Measurements from ENCODE around the gene TRIM61.
"Not testable (repeated sequence)": the region's sequence is repeated elsewhere in the genome, so short reads cannot be mapped to it uniquely, and the experiment has no call there.

Gene TRIM61

DNA sequence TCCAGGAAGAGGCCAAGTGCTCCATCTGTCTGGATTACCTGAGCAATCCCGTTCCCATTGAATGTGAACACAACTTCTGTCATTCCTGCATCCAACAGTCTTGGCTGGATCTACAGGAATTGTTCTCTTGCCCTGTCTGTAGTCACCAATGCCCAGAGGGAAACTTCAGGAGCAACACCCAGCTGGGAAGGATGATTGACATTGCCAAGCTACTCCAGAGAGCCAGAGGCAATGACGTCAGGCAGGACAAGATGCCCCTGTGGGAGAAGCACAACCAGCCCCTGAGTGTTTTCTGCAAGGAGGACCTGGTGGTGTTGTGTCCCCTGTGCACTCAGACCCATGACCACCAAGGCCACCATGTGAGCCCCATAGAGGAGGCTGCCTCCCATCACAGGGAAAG lies 33.0 kb upstream of the TRIM61 start:
- H3K27me3 Mint-ChIP-seq (ENCODE audit: low read depth) = peaks cover 4% of the 10 kb centered on the region
- no peaks in the 10 kb centered on the region for H3K4me1 Mint-ChIP-seq
- no peak overlapping the region for H3K27ac Mint-ChIP-seq
- no peaks in the 10 kb centered on the region for H3K36me3 Mint-ChIP-seq (ENCODE audit: low read depth)
- TF ChIP-seq, protein P1, sequence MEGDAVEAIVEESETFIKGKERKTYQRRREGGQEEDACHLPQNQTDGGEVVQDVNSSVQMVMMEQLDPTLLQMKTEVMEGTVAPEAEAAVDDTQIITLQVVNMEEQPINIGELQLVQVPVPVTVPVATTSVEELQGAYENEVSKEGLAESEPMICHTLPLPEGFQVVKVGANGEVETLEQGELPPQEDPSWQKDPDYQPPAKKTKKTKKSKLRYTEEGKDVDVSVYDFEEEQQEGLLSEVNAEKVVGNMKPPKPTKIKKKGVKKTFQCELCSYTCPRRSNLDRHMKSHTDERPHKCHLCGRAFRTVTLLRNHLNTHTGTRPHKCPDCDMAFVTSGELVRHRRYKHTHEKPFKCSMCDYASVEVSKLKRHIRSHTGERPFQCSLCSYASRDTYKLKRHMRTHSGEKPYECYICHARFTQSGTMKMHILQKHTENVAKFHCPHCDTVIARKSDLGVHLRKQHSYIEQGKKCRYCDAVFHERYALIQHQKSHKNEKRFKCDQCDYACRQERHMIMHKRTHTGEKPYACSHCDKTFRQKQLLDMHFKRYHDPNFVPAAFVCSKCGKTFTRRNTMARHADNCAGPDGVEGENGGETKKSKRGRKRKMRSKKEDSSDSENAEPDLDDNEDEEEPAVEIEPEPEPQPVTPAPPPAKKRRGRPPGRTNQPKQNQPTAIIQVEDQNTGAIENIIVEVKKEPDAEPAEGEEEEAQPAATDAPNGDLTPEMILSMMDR (IDR thresholded peaks at IDR 0.05; ENCODE audit: unreplicated experiment in 3 of 3) = no peak
- H3K9me3 Mint-ChIP-seq = no peaks in the 10 kb centered on the region
- H3K4me3 Mint-ChIP-seq = no peak overlapping the region

DNA sequence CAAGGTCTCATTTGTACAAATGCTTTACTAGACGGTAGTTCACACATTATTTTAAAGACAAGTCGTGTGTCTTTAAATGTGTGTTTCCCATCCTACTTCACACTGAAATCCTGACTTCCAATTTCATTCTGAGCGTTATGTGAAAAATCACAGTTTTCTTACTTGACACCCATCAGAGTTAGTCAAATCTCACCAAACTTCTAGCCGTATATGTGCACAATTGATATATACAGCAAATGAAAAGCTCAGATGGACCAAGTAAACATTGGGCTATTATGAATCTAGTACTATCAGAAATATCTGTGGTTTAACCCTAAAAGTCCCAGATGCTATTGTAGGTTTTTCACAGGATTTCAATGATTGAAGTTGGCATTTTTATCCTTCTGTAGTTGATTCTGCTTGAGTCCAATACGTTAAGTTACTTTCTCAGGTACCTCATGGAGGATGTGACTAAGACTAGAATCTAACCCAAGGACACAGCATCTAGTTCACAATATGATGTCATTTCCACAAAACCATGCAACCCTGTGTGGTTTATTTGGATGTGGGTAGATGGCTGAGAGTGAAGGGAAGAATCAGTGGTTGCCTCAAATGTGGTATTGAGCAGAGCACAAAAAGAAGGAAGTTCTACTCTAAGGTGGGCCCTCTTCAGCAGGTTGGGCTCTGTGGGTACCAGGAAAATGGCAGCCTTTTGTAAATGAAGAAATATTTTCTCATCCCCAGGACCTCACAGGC lies 32.2 kb upstream of the TRIM61 start:
- no peaks in the 10 kb centered on the region for H3K9me3 Mint-ChIP-seq
- no peaks in the 10 kb centered on the region for H3K4me1 Mint-ChIP-seq
- H3K27ac Mint-ChIP-seq = peak overlapping the region in 1 of 3 experiments; percentile 39
- H3K27me3 Mint-ChIP-seq (ENCODE audit: low read depth) = peaks cover 4% of the 10 kb centered on the region
- no peaks in the 10 kb centered on the region for H3K36me3 Mint-ChIP-seq (ENCODE audit: low read depth)
- TF ChIP-seq, protein P1 (IDR thresholded peaks at IDR 0.05; ENCODE audit: unreplicated experiment in 3 of 3) = no peak
- H3K4me3 Mint-ChIP-seq = no peak overlapping the region

DNA sequence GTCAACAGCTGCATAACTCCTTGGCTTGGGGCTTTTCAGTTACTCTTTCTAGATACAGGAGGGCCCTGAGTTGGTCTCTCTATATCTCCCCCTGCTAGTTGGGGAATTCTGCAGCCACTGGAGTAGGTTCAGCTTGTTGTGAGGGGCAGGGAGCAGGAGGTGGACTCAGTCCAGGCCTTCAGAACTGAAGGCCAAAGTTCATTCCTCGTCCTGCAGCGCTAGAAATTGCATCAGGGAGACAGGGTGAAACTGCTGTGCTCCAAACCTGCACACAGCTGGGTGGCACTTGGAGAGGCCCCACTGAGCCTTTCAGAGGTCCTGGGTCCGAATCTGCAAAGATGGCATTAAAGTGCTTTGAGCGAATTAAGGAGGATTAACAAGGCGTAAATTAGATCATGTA lies 29.4 kb upstream of the TRIM61 start:
- H3K4me1 Mint-ChIP-seq = no peaks in the 10 kb centered on the region
- TF ChIP-seq, protein P1 (IDR thresholded peaks at IDR 0.05; ENCODE audit: unreplicated experiment in 3 of 3) = no peak
- H3K9me3 Mint-ChIP-seq = no peaks in the 10 kb centered on the region
- peaks cover 4% of the 10 kb centered on the region for H3K27me3 Mint-ChIP-seq (ENCODE audit: low read depth)
- no peaks in the 10 kb centered on the region for H3K36me3 Mint-ChIP-seq (ENCODE audit: low read depth)
- peak overlapping the region in 1 of 3 experiments; percentile 77 for H3K27ac Mint-ChIP-seq
- H3K4me3 Mint-ChIP-seq = no peak overlapping the region

DNA sequence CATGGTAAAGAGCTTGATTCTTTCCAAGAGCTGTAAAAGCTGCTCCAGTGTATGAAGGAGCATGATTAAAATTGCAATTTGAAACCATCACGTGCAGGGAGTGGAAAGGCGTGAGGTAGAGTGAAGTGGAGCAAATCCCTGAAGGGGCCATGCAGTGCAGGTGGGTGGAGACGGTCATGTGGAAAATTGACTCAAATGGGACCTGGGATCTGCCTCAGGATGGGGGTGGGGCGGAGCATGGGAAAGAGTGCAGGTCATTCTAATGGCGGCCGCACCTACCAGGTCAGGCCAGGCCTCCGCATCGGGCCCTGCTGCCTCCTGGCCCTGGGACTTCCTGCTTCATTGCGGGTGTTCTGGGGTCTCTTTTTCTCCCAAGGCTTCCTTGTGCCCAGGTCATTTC lies 29.0 kb upstream of the TRIM61 start:
- TF ChIP-seq, protein P1 (IDR thresholded peaks at IDR 0.05; ENCODE audit: unreplicated experiment in 3 of 3) = no peak
- Mint-ChIP-seq H3K36me3 (ENCODE audit: low read depth) (no peaks in the 10 kb centered on the region), H3K27ac (peak overlapping the region in 2 of 3 experiments; percentile 2 to 77), H3K4me1 (no peaks in the 10 kb centered on the region), H3K27me3 (ENCODE audit: low read depth) (peaks cover 4% of the 10 kb centered on the region), H3K4me3 (no peak overlapping the region), H3K9me3 (no peaks in the 10 kb centered on the region)

DNA sequence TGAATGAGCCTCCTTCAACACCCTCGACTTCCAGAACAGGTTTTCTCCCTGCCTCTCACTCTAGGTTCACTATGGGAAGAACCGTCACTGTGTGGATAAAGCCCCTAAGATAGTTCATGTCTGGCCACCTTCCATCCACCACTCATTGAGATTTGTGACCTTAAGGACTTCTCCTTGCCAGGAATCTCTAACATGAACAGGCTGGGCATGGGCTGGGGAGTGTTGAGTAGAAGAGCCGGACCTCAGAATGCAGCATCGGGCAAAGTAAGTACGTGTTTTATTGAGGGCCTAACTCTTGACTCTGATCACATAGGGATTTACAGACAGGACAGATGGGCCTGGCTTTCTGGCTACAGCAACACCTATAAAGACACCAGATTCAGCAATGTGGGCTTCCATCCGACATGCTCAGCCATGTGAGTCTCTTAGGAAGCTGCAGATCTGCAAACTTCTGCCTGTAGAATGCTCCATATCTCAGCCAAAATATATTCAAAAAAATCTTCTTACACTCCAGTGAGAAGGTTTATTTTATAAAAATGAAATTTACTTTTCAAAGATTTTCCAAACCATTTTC lies 28.0 kb upstream of the TRIM61 start:
- Mint-ChIP-seq H3K27me3 (ENCODE audit: low read depth) (peaks cover 4% of the 10 kb centered on the region), H3K9me3 (no peaks in the 10 kb centered on the region), H3K36me3 (ENCODE audit: low read depth) (no peaks in the 10 kb centered on the region), H3K27ac (peak overlapping the region in 1 of 3 experiments; percentile 52), H3K4me1 (no peaks in the 10 kb centered on the region), H3K4me3 (no peak overlapping the region)
- TF ChIP-seq, protein P1 (IDR thresholded peaks at IDR 0.05; ENCODE audit: unreplicated experiment in 3 of 3) = no peak

DNA sequence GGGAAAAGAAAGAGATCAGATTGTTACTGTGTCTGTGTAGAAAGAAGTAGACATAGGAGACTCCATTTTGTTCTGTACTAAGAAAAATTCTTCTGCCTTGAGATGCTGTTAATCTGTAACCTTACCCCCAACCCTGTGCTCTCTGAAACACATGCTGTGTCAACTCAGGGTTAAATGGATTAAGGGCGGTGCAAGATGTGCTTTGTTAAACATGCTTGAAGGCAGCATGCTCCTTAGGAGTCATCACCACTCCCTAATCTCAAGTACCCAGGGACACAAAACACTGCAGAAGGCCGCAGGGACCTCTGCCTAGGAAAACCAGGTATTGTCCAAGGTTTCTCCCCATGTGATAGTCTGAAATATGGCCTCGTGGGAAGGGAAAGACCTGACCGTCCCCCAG lies 24.5 kb upstream of the TRIM61 start:
- H3K27me3 Mint-ChIP-seq (ENCODE audit: low read depth); H3K4me3 Mint-ChIP-seq; H3K4me1 Mint-ChIP-seq; H3K36me3 Mint-ChIP-seq (ENCODE audit: low read depth); H3K9me3 Mint-ChIP-seq: not testable (repeated sequence)
- peak overlapping the region in 1 of 3 experiments; percentile 6 for H3K27ac Mint-ChIP-seq

DNA sequence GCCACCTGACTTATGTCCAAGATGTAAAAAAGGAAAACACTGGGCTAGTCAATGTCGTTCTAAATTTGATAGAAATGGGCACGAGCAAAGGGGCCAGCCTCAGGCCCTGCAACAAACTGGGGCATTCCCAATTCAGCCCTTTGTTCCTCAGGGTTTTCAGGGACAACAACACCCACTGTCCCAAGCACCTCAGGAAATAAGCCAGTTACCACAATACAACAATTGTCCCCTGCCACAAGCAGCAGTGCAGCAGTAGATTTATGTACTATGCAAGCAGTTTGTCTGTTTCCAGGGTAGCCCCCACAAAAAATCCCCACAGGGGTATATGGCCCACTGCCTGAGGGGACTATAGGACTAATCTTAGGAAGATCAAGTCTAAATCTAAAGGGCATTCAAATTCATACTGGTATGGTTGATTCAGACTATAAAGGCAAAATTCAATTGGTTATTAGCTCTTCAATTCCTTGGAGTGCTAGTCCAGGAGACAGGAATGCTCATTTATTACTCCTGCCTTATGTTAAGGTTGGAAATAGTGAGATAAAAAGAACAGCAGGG lies 21.1 kb upstream of the TRIM61 start:
- H3K4me1 Mint-ChIP-seq; H3K27me3 Mint-ChIP-seq (ENCODE audit: low read depth); H3K4me3 Mint-ChIP-seq; H3K27ac Mint-ChIP-seq; H3K9me3 Mint-ChIP-seq; H3K36me3 Mint-ChIP-seq (ENCODE audit: low read depth): not testable (repeated sequence)

Data from nephron (organoid).